ENCODE measurements around the gene PFDN1.

PFDN1 gene

GRCh38 chr5:140255460-140256157 lies 47.3 kb downstream of the PFDN1 start:
- no peak for DNase-seq

DNA sequence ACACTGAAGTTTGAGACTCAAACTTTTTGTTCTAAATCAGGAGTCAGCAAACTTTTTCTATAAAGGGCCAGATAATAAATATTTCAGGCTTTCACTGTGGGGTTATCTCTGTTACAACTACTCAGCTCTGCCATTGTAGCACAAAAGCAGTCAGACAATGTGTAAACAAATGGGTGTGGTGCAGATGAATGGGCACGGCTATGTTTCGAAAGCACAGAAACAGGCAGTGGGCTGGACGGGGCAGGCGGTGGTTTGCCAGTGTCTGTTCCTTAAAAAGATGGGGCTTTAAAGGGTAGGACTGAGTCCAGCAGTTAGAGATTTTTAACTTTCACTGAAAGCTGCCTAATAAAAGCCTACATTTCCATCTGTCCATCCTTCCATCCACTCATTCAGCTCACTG lies 48.9 kb downstream of the PFDN1 start:
- no peak for DNase-seq

DNA sequence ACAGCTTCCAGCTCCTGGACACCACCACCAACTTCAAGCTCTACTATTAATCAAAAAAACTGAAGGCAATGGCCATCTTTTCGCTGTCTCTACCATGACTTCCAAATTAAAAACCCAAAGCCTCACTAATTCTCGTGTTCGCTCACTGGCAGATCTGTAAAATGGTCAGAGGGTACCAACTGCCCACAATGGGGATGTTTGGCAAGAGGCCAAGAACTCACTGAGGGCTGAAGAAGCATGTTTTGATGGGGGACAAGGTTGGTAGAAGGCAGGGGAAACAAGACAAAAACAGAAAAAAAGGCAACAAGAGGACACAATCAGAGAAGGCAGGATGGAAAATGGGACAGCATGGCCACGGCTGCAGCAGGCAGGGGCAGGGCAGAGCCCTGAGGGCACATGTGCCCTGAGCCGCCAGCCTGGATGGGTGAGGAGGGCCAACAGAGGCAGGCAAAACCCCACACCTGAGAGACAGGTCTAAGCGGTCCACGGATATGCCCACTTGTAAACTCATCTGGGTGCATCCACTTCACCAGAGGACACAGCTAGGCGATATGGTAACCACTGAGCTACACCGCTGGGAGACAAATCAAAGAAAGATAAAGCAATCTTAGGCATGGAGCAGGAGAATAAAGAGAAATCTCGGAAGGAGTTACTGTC lies 50.3 kb downstream of the PFDN1 start:
- no peak for DNase-seq

GRCh38 chr5:140251527-140251973 lies 51.4 kb downstream of the PFDN1 start:
- DNase-seq = no peak

DNA sequence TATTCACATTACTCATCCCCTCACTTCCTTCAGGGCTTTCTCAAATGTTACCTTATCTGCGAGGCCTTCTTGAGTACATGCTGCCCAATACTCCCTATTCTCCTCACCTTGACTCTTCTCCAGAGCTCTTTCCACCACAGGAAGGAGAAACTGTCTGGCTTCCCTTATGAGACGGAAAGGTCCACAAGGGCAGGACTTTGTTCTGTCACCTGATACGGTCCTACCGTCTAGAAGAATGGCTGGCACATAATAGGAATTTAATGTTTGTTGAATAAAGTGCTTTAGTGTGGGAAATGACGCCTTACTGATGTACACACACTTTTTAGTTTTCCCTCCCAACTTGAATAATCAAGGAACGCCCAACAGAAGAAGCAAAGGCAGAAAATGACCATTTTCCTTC lies 52.5 kb downstream of the PFDN1 start:
- DNase-seq = no peak

- DNase-seq = no peak
These were observed 53.4 kb downstream of the PFDN1 start for GRCh38 chr5:140249536-140249935.

DNA sequence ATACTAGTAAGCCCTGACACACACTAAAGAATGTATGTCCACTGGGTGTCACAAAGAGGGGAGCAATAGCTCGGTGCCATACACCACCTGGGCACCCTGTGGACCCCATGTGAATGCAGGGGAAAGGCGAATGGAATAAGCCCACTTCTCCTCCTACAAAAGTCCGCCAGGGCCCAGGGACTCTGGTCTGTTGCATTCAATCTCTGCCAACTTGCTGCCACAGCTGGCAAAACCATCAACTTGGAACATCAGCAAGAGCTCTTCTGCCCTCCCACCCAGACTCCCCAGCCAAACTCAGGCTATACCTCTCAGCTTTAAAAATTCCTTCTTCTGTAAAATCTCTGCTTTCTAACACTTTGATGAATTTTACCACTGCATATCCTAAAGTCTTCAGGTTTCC lies 54.5 kb downstream of the PFDN1 start:
- DNase-seq = no peak

DNA sequence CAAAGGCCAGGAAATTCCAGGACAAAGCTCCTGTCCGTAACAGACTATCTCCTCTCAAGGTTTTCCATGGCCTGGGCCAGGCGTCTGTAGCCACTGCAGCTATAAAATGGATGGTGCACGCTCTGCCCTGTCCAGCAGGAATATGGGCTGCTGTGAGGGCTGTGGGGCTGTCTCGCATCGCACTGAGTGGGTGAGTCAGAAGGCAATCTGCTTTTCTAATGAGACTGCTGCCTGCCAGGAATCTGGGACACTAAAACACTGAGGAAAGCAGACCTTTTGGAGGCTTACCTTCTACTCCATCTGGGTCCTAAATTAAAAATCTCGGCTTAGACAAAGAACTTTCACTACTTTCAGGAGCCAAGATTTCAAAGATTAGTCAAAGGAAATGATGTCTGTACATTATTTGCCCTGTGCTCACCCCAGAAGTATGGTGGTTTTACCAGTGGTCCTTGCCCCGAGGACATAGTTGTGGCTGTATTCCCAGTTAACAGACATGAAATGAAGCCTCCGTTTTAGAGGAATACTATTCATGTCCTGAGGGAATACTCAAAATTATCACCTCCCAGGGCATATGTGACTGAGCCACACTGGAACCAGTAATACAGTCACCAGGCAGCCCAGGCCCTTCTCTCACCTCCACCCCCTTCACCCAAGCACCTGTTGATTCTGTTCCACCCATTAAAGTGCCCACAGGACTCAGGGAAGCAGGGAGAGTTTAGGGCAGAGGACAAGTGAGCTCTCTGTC lies 56.4 kb downstream of the PFDN1 start:
- DNase-seq = no peak

GRCh38 chr5:140245926-140246325 lies 57.0 kb downstream of the PFDN1 start:
- DNase-seq = no peak

- no peak for DNase-seq
These were observed 57.6 kb downstream of the PFDN1 start for GRCh38 chr5:140245341-140245740.

DNA sequence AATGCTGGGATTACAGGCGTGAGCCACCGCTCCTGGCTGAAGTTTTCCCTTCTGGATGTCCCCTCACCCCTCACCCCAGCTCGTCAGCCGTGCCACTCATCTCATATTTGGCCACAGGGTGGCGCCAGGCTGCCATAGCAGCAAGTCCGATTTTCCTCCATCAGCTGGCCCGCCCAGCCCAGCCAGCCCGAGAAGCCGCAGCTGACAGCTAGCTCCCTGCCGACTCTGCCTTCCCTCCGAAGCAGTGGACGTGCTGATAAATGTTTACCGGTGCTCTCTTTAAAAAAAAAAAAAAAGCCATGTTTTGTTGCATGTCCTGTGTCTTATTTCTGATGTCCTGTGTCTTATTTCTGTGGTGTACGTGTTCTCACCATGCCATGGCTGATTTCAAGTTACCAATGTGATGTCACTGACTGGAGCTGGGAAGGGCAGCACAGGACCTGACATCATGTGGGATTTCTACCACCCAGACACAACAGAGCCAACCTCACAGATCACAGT lies 58.3 kb downstream of the PFDN1 start:
- peak; percentile 76 for DNase-seq

- peak; percentile 85 for DNase-seq
These were observed 59.1 kb downstream of the PFDN1 start for GRCh38 chr5:140243706-140244250.

GRCh38 chr5:140242890-140243585 lies 59.9 kb downstream of the PFDN1 start:
- peak; percentile 3 for DNase-seq

GRCh38 chr5:140242099-140242498 lies 60.8 kb downstream of the PFDN1 start:
- DNase-seq = no peak

DNA sequence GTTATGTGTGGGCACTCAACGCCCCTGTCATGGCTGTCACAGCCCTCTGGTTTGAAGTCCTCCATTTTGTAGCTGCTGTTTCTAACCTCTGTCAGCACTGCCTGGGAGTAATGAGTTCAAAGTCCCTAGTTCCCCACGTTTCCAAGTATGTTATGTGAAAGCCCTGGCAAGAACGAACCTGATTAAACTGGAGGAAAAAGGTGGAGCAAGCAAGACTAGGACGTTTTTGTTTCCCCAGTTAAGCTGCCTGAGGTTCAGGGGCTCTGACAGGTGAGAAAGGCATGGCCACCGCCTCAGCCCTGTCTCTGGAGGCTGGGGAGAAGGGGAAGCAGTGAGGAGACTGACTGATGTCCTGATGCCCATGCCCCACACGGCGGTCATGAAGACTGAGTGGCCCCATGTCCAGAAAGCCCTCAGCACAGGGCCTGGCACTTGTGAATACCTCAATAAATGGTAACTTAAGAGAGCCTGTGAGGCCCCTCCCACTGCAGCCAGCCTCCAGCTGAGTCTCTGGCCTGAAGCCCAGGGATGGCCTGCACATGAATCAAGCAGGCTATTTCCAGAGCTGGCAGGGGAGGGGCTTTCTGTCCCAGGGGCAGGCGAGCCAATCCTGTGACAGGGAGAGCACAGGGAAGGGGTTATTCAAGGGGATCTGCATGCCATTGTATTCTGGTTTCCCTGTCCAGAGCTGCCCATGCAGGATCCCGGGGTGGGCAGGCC lies 61.8 kb downstream of the PFDN1 start:
- peak; percentile 40 for DNase-seq

- DNase-seq = peak; percentile 5
These were observed 62.8 kb downstream of the PFDN1 start for GRCh38 chr5:140239939-140240700.

GRCh38 chr5:140239461-140239860 lies 63.4 kb downstream of the PFDN1 start:
- no peak for DNase-seq

- no peak for DNase-seq
These were observed 64.1 kb downstream of the PFDN1 start for GRCh38 chr5:140238756-140239155.

- no peak for DNase-seq
These were observed 65.9 kb downstream of the PFDN1 start for GRCh38 chr5:140236891-140237598.

- DNase-seq = no peak
These were observed 66.9 kb downstream of the PFDN1 start for GRCh38 chr5:140235791-140236551.
